HAP-1 (cell line): ENCODE data around the gene MITF.

Source experiments
- DNase-seq, 2 experiments: peaks; one replicate each; pipeline ENCODE4 v3.0.0-alpha.2; 2016 to 2020; ENCODE audit warnings: low spot score in 2 of 2
- H3K27me3 ChIP-seq: fragments of 250-450 bp; sonication (Bioruptor Pico); 2 replicates; pipeline ENCODE4 v1.5.1; 2020; ENCODE audit warnings: low read depth, mild to moderate bottlenecking, moderate library complexity
- H3K36me3 ChIP-seq: fragments of 250-450 bp; sonication (Bioruptor Pico); replicated peaks from 2 replicates; pipeline ENCODE4 v1.5.1; 2020; ENCODE audit warnings: mild to moderate bottlenecking
- H3K4me1 ChIP-seq: fragments of 250-450 bp; sonication (Bioruptor Pico); 2 replicates; pipeline ENCODE4 v1.5.1; 2020; ENCODE audit warnings: mild to moderate bottlenecking
- H3K4me3 ChIP-seq: fragments of 250-450 bp; sonication (Bioruptor Pico); 2 replicates; pipeline ENCODE4 v1.5.1; 2020; ENCODE audit warnings: mild to moderate bottlenecking, moderate library complexity
- H3K9me3 ChIP-seq: fragments of 250-450 bp; sonication (Bioruptor Pico); 2 replicates; pipeline ENCODE4 v1.5.1; 2020; ENCODE audit warnings: mild to moderate bottlenecking, moderate library complexity
- in situ Hi-C: fragments of 300-500 bp; cut with MboI; formaldehyde crosslinking; loops from 3 replicates; pipeline ENCODE4 v1.14.3; 2020; ENCODE audit warnings: low sequenced_read_pairs, inconsistent platforms, mixed read lengths

MITF gene

DNA sequence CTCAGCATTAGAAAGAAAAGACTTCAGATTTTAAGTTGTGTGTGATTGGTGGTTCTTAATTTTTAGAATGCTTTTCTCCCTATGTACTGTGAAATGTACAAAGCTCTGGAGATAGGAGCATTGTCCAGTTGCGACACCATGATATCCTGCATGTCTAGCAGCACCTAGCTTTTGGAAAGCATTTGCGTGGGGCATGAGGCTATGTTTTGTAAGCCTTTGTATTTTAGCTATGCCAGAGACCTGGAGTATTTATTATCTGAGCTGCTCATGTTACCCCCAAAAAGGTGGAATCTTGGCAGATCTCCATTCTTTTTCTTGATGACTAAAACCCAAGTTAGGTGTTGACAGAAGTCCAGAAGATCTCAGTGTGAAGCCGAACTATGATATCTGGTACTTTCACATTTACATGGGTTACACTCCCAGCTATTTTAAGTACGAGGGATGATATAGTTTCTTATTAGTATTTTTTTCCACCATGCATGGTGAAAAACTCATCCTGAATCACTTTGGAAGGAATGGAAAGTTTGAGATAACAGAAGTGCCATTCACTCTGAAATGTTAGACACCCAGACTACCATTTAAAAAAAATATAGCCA lies 133.6 kb downstream of the MITF start:
- H3K4me1 ChIP-seq, result no peaks in the 10 kb centered on the region
- no peaks in the 10 kb centered on the region for H3K36me3 ChIP-seq
- H3K9me3 ChIP-seq, result no peaks in the 10 kb centered on the region
- H3K4me3 ChIP-seq, result no peak overlapping the region
- in situ Hi-C loops, result no loop called here
- DNase-seq, result no peak
- no peaks in the 10 kb centered on the region for H3K27me3 ChIP-seq

DNA sequence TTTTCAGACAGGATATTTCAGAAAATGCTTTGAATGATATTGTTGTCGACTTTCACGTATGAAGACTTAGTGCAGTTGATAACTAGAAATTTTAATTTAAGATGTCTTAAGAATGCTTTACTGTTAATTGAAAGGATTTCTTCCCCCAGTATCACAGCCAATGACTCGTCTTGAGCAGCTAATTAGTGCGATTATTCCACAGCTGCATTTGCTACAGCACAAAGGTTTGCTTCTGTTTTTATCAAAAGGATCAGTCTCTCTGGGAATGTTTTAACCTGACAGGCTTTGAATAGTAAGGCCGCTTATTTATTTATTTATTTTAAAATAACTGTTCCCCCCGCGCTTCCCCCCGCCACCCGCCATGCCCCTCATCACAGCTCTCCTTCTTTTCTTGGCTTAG lies 136.8 kb downstream of the MITF start:
- Histone ChIP-seq H3K27me3 (no peaks in the 10 kb centered on the region), H3K4me3 (no peak overlapping the region), H3K9me3 (no peaks in the 10 kb centered on the region), H3K36me3 (no peaks in the 10 kb centered on the region), H3K4me1 (no peaks in the 10 kb centered on the region)
- DNase-seq, result no peak
- in situ Hi-C loops, result no loop called here

DNA sequence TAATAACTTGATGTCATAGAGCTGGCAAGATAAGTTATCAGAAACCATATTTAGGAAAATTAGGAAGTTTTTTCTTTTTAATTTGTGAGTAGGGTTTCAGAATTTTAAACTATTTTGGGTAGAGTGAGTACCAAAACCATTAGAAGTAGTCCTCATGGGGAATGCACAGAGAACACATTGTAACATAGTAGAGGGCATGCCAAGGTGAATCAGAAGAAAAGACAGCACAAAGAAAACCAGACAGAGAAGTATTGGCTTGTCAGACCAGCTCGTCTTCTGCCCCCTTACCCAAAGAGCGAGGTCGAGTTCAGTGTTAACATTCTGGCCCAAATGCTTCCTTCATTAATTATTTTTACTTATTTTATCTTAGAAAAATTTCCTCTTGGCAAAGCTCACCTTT lies 139.0 kb downstream of the MITF start:
- Histone ChIP-seq H3K27me3 (no peaks in the 10 kb centered on the region), H3K36me3 (no peaks in the 10 kb centered on the region), H3K9me3 (no peaks in the 10 kb centered on the region), H3K4me3 (no peak overlapping the region), H3K4me1 (no peaks in the 10 kb centered on the region)
- DNase-seq, result no peak
- in situ Hi-C loops, result no loop called here

DNA sequence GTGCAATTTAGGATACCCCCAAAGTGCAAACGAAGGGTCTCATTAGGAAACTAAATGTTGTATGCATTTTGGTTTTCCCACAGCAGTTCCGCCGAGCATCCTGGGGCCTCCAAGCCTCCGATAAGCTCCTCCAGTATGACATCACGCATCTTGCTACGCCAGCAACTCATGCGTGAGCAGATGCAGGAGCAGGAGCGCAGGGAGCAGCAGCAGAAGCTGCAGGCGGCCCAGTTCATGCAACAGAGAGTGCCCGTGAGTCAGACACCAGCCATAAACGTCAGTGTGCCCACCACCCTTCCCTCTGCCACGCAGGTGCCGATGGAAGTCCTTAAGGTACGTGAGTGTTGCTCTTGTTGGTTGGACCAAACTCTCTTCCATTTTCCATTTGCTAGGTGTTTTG lies 139.8 kb downstream of the MITF start:
- H3K9me3 ChIP-seq, result no peaks in the 10 kb centered on the region
- DNase-seq, result no peak
- H3K4me3 ChIP-seq, result no peak overlapping the region
- in situ Hi-C loops, result no loop called here
- no peaks in the 10 kb centered on the region for H3K4me1 ChIP-seq
- H3K36me3 ChIP-seq, result no peaks in the 10 kb centered on the region
- no peaks in the 10 kb centered on the region for H3K27me3 ChIP-seq

DNA sequence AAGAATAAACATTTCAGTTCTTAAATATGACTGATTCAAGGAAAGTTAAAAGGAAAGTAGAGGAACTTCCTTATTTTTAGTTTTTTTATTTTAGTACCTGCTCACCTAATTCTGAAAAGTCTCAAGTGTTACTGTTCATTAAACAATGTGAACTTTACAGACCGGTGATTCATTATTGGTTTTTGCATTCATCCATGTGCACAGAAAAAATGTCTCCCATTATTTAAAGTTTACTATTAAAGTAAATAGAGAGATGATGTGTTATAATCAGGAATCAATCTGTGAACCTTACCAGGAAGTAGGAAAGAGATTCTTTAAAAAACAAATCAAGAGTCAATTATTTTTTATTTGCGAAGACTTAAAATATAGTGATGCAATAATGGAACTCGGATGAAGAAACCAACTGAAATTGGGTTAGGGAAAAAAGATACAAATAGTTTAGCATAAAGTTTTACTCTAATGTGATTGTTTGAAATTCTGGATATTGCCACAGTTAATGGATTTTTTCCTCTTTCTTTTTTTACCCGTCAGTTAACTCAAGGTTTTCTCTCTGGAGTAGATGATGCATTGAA lies 140.9 kb downstream of the MITF start:
- H3K27me3 ChIP-seq, result no peaks in the 10 kb centered on the region
- no peak overlapping the region for H3K4me3 ChIP-seq
- no peaks in the 10 kb centered on the region for H3K4me1 ChIP-seq
- H3K36me3 ChIP-seq, result no peaks in the 10 kb centered on the region
- in situ Hi-C loops, result no loop called here
- H3K9me3 ChIP-seq, result no peaks in the 10 kb centered on the region
- DNase-seq, result no peak

DNA sequence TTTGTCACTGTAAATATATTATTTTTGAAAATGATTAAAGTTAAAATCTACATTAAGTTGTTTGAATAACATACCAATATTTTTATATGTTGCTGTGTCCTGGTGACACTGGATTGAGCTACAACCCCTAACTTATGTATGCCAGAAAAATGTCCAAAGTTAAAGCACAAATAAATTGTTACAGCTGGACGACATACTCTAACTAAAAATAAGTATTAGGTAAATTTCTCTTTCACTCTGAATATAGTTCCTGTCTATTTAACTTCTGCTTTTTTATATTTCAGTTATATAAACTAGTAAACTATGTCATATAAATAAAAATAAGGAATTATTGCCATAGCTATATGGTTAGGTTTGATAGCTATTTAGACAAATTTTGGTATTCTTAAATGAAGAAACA lies 141.8 kb downstream of the MITF start:
- H3K4me3 ChIP-seq, result no peak overlapping the region
- no peaks in the 10 kb centered on the region for H3K36me3 ChIP-seq
- H3K9me3 ChIP-seq, result no peaks in the 10 kb centered on the region
- in situ Hi-C loops, result no loop called here
- H3K27me3 ChIP-seq, result no peaks in the 10 kb centered on the region
- no peak for DNase-seq
- no peaks in the 10 kb centered on the region for H3K4me1 ChIP-seq

DNA sequence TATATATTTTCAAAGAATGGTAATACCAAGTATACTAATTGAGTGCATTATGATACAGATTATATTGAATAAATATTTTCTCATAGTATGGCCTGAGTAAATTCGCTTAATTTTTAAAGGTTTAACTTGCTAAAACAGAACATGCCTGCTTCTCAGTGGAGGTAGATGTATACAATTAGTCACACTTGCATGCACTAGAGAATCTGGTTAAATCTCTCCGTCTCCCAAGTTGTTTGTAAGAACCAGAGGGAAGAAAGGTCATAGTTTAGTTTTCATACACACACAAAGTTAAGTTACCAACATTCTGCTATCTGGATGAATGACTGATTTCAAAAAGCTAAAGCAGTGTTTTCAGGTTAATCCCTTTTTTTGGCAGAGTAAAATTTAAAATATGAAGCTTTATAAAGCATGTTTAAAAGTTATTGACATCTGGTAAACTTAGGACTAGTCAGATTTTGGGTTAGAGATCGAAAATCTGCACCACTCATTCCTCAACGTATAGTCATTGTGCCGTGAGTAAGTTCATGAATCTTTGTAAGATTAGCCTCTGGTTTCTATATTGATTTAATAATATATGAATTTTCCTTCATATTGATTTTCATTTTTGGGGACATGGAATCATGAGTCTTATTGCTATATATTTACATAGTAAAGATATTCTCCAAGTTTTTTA lies 142.6 kb downstream of the MITF start:
- in situ Hi-C loops, result no loop called here
- no peaks in the 10 kb centered on the region for H3K36me3 ChIP-seq
- no peaks in the 10 kb centered on the region for H3K4me1 ChIP-seq
- no peak for DNase-seq
- H3K4me3 ChIP-seq, result no peak overlapping the region
- no peaks in the 10 kb centered on the region for H3K27me3 ChIP-seq
- H3K9me3 ChIP-seq, result no peaks in the 10 kb centered on the region

DNA sequence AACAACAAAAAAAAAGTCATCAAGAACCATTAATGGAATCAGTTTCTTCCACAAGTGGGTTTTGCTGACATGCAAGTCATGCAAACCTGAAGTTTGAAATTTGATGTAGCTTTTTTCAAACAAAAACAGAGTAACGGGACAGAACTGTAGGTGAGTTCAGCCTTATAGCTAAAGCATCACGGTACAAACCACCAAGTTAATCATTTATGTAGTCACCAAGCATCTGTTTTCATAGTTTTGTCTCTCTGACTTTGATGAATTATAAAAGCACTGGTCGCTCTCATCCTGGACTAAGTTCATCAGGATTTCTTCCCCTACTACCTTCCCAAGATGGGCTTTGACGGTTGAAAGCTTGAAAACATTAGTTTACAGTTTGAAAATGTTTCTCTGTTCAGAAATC lies 143.3 kb downstream of the MITF start:
- in situ Hi-C loops, result no loop called here
- Histone ChIP-seq H3K36me3 (no peaks in the 10 kb centered on the region), H3K4me1 (peaks cover 6% of the 10 kb centered on the region), H3K4me3 (no peak overlapping the region), H3K9me3 (no peaks in the 10 kb centered on the region), H3K27me3 (no peaks in the 10 kb centered on the region)
- no peak for DNase-seq

DNA sequence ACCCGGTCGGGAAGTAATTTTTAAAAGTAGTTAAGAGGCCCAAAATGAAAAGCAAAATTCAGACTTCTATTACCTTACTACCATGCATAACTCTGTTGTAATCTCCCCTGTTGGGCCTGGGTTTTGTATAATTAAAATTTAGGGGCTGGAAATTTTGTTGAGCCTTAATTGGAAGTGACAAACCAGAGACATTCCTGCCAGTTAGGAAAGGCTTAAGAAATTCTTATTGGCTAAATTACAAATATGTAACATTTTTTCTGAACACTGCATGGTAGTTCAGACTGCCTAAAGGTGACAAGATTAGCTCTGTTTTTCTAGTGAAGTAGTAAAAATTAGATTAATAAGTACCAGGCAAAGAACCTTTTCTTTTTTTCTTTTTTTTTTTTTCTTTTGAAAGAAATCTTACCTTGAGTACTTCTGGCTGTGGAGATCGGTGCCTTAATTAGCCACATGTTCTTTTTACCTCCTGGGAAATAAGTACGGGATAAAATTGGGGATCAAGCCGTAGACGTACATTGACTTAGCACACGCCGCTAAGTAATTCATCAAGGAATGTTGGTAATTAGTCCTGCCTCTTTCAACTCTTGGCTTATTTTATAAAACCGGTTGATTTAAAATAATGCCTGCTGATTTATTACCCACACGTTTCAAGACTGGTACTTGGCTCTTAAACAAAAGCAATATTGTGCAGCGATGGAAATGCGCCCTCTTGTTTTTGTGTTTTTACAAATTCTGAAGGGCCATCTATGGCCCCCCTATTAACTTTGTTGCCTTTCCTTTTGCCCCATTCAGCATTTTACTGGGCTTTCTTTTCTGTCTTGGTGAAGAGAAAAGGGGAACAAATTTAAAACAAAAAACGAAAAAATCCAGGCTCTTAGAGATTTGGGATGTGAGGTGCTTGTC lies 149.0 kb downstream of the MITF start:
- peak in 1 of 2 experiments; percentile 15 for DNase-seq
- no peaks in the 10 kb centered on the region for H3K27me3 ChIP-seq

DNA sequence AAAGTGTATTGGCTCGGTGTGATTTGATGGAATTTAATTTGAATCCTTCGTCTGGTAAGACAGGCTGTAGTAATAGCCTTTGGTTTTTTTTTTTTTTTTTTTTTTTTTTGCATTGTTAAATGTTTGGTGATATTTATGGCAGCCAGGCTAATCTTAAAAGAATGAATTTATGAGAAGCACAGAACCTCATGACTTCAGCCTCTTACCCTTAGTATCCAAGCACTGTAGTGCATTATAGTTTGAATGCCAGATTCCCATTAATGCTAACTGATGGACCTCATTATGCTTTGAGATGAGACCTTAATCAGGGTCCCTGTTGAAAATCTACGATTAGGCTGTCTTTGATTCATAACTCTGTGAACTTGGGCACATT lies 149.7 kb downstream of the MITF start:
- DNase-seq, result no peak
- Histone ChIP-seq H3K4me3 (no peak overlapping the region), H3K4me1 (peaks cover 32% of the 10 kb centered on the region), H3K27me3 (no peaks in the 10 kb centered on the region), H3K36me3 (no peaks in the 10 kb centered on the region), H3K9me3 (no peaks in the 10 kb centered on the region)
- in situ Hi-C loops, result no loop called here

More for the DNA sequence above, 149.0 kb downstream of the MITF start:
- in situ Hi-C loops, result no loop called here
- Histone ChIP-seq H3K4me3 (no peak overlapping the region), H3K36me3 (no peaks in the 10 kb centered on the region), H3K9me3 (no peaks in the 10 kb centered on the region), H3K4me1 (peaks cover 26% of the 10 kb centered on the region)

DNA sequence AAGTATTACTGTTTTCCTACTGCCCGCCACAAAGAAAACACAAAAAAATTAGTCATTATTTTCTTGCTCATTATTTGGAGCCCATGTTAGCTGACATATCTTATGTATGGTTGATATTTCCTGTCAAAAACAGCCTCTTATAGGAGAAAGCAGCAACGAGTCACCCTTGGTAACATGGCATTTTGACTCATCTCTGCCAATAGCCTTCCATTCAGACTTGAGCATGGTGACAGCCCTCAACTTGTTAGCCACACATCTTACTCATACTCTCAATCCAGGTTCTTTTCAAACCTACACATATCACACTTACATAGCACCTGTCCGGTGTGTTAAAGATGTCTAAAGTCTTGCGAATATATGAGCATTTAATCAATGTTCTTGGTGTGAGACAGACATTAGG lies 150.8 kb downstream of the MITF start:
- no peak overlapping the region for H3K4me3 ChIP-seq
- H3K36me3 ChIP-seq, result no peaks in the 10 kb centered on the region
- no peaks in the 10 kb centered on the region for H3K27me3 ChIP-seq
- in situ Hi-C loops, result no loop called here
- DNase-seq, result no peak
- no peaks in the 10 kb centered on the region for H3K9me3 ChIP-seq
- peaks cover 32% of the 10 kb centered on the region for H3K4me1 ChIP-seq

DNA sequence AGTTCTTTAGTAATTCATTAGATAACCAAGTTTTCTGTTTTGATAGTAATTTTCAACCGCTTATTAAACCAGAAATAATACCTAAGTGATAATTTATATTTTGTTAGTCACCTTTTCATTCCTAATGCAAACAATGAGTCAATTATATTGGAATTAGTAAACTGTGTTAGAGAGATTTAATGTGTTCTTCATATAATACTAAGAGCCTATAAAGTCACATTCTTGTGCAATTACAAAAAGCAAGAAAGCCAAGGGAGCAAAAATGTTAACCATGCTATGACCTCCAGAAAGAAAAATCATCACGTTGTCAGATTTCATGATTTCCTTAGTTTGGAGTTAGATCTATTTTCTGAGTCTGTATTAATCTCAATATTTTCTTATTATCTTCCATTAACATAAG lies 151.4 kb downstream of the MITF start:
- Histone ChIP-seq H3K4me1 (peaks cover 32% of the 10 kb centered on the region), H3K4me3 (no peak overlapping the region), H3K27me3 (no peaks in the 10 kb centered on the region), H3K9me3 (no peaks in the 10 kb centered on the region), H3K36me3 (no peaks in the 10 kb centered on the region)
- in situ Hi-C loops, result no loop called here
- no peak for DNase-seq

DNA sequence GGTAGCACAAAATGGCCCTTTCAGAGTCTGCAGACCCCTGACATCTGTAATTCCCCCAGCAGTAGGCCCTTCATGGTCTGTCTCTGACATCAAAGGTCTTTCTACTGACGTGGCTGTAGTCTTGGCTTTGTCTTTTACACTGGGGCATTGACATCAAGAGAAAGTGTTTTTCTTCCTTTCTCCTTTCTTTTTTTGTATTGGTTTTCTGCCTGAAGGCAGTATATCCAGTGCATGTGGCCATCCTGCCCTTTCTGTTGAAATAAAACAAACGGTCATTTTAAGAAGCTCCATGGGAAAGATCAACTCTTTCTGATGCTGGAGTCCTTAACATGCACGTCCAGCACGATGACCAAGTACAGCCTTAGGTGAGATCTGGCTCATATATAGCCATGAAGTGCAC lies 153.4 kb downstream of the MITF start:
- DNase-seq, result no peak
- in situ Hi-C loops, result no loop called here
- Histone ChIP-seq H3K4me3 (no peak overlapping the region), H3K4me1 (peaks cover 25% of the 10 kb centered on the region), H3K27me3 (no peaks in the 10 kb centered on the region), H3K9me3 (no peaks in the 10 kb centered on the region), H3K36me3 (no peaks in the 10 kb centered on the region)

DNA sequence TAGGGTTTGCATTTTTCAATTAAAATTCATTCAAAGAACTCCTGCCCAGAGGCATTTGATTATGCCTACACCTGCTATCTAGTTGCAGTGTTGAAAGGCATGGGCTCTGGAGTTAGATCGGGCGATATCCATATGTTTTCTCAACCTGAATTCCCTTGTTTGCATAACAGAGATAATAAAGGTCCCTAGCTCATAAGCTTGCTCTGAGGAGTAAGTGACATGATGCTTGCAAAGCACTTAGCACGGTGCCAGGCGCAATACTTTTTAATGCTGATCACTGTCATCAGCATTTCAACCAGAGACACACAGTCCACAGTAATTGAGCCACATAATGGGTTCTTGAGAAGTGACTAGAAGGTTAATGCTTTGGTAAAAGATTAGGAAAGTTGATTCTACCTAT lies 154.0 kb downstream of the MITF start:
- in situ Hi-C loops, result no loop called here
- H3K27me3 ChIP-seq, result no peaks in the 10 kb centered on the region
- H3K36me3 ChIP-seq, result no peaks in the 10 kb centered on the region
- H3K4me1 ChIP-seq, result peaks cover 19% of the 10 kb centered on the region
- H3K9me3 ChIP-seq, result no peaks in the 10 kb centered on the region
- no peak overlapping the region for H3K4me3 ChIP-seq
- peak; percentile 62 to 92 for DNase-seq
